Measurements from ENCODE around the gene ZFYVE19.

The ZFYVE19 gene

GRCh38 chr15:40815042-40815698 is 8.3 kb downstream of the ZFYVE19 start:
- DNase-seq (ENCODE audit: low read depth, low spot score), result no peak

GRCh38 chr15:40819048-40819447 is 12.2 kb downstream of the ZFYVE19 start:
- no peak for DNase-seq (ENCODE audit: low read depth, low spot score)

- DNase-seq (ENCODE audit: low read depth, low spot score), result no peak
Measured at GRCh38 chr15:40821195-40821594, 14.3 kb downstream of the ZFYVE19 start.

GRCh38 chr15:40823572-40824343 is 16.9 kb downstream of the ZFYVE19 start:
- DNase-seq (ENCODE audit: low read depth, low spot score), result no peak

- no peak for DNase-seq (ENCODE audit: low read depth, low spot score)
Measured at GRCh38 chr15:40825661-40826422, 19.0 kb downstream of the ZFYVE19 start.

GRCh38 chr15:40826423-40827075 is 19.7 kb downstream of the ZFYVE19 start:
- DNase-seq (ENCODE audit: low read depth, low spot score), result no peak

- DNase-seq (ENCODE audit: low read depth, low spot score), result no peak
Measured at GRCh38 chr15:40828447-40829036, 21.7 kb downstream of the ZFYVE19 start, which contains the start of gene PPP1R14D. Gene PPP1R14D (minus strand): TSS chr15:40828708. CDS start chr15:40828641, 67 bp downstream.

- no peak for DNase-seq (ENCODE audit: low read depth, low spot score)
Measured at GRCh38 chr15:40829115-40829514, 22.2 kb downstream of the ZFYVE19 start.

- no peak for DNase-seq (ENCODE audit: low read depth, low spot score)
Measured at GRCh38 chr15:40830884-40831283, 24.0 kb downstream of the ZFYVE19 start.

GRCh38 chr15:40831861-40832260 is 25.0 kb downstream of the ZFYVE19 start:
- DNase-seq (ENCODE audit: low read depth, low spot score), result no peak

GRCh38 chr15:40832903-40833302 is 26.0 kb downstream of the ZFYVE19 start:
- DNase-seq (ENCODE audit: low read depth, low spot score), result no peak

- no peak for DNase-seq (ENCODE audit: low read depth, low spot score)
Measured at GRCh38 chr15:40836020-40836419, 29.1 kb downstream of the ZFYVE19 start.

- DNase-seq (ENCODE audit: low read depth, low spot score), result no peak
Measured at GRCh38 chr15:40838756-40839155, 31.9 kb downstream of the ZFYVE19 start.

- no peak for DNase-seq (ENCODE audit: low read depth, low spot score)
Measured at GRCh38 chr15:40841741-40842140, 34.9 kb downstream of the ZFYVE19 start.

GRCh38 chr15:40843261-40843884 is 36.5 kb downstream of the ZFYVE19 start:
- DNase-seq (ENCODE audit: low read depth, low spot score), result no peak

- no peak for DNase-seq (ENCODE audit: low read depth, low spot score)
Measured at GRCh38 chr15:40843885-40844695, 37.2 kb downstream of the ZFYVE19 start, which contains the start of gene SPINT1. Gene SPINT1 (plus strand): TSS chr15:40844048. CDS start chr15:40844555, 507 bp downstream.

- no peak for DNase-seq (ENCODE audit: low read depth, low spot score)
Measured at GRCh38 chr15:40844696-40845030, 37.8 kb downstream of the ZFYVE19 start.

- no peak for DNase-seq (ENCODE audit: low read depth, low spot score)
Measured at GRCh38 chr15:40845036-40845435, 38.1 kb downstream of the ZFYVE19 start.

- DNase-seq (ENCODE audit: low read depth, low spot score), result no peak
Measured at GRCh38 chr15:40845511-40846284, 38.8 kb downstream of the ZFYVE19 start.

Data from iPS DF 19.7 (cell line).